ENCODE measurements around the gene GLG1.

The GLG1 gene

GRCh38 chr16:74626741-74627416 is 20.0 kb upstream of the GLG1 start:
- DNase-seq (ENCODE audit: low read depth), result no peak
- H3K4me3 ChIP-seq (ENCODE audit: low read depth, low read length), result no peak overlapping the region
- TF ChIP-seq MAX (IDR thresholded peaks at IDR 0.05; ENCODE audit: low read depth, low read length), result no peak
- no peak for TF ChIP-seq MYC (IDR thresholded peaks at IDR 0.05; ENCODE audit: low read depth, low read length)
- TF ChIP-seq, protein P1, sequence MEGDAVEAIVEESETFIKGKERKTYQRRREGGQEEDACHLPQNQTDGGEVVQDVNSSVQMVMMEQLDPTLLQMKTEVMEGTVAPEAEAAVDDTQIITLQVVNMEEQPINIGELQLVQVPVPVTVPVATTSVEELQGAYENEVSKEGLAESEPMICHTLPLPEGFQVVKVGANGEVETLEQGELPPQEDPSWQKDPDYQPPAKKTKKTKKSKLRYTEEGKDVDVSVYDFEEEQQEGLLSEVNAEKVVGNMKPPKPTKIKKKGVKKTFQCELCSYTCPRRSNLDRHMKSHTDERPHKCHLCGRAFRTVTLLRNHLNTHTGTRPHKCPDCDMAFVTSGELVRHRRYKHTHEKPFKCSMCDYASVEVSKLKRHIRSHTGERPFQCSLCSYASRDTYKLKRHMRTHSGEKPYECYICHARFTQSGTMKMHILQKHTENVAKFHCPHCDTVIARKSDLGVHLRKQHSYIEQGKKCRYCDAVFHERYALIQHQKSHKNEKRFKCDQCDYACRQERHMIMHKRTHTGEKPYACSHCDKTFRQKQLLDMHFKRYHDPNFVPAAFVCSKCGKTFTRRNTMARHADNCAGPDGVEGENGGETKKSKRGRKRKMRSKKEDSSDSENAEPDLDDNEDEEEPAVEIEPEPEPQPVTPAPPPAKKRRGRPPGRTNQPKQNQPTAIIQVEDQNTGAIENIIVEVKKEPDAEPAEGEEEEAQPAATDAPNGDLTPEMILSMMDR (IDR thresholded peaks at IDR 0.05; ENCODE audit: low read depth, low read length), result no peak
- no peak for TF ChIP-seq POLR2A (IDR thresholded peaks at IDR 0.05; ENCODE audit: extremely low read depth, insufficient read length)

DNA sequence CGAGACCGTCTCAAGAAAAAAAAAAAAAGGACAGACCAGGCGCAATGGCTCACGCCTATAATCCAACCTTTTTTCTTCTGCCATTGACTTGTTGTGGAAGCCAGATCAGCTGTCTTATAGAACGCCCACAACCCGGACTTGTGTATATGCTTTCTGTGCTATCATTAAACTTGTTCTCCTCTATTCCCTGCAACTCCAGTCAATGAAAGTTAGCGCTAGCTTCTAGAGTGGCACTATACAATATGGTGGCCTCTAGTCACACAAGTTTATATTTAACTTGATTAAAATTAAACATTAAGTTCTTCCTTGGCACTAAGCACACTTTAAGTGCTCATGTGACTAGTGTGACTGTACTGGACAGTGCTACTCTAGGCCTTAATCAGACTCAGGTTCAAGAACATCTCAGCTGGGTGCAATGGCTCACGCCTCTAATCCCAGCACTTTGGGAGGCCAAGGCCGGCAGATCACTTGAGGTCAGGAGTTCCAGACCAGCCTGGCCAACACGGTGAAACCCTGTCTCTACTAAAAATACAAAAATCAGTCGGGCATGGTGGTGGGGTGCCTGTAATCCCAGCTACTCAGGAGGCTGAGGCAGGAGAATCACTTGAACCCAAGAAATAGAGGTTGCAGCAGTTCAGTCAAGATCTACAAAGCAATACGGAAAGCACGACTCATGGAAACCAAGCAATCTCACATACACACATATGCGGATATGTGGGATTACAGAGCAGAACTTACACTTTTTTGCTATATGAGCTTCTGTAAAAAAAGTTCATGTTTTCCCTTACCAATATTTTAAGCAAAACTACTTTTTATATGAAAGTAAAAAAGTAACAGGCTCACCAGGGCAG is 18.8 kb upstream of the GLG1 start:
- no peak for DNase-seq (ENCODE audit: low read depth)
- TF ChIP-seq MAX (IDR thresholded peaks at IDR 0.05; ENCODE audit: low read depth, low read length) (no peak), MYC (IDR thresholded peaks at IDR 0.05; ENCODE audit: low read depth, low read length) (no peak), POLR2A (IDR thresholded peaks at IDR 0.05; ENCODE audit: extremely low read depth, insufficient read length) (no peak)
- TF ChIP-seq, protein P1 (IDR thresholded peaks at IDR 0.05; ENCODE audit: low read depth, low read length), result no peak

GRCh38 chr16:74623839-74624235 is 16.9 kb upstream of the GLG1 start:
- TF ChIP-seq, protein P1 (IDR thresholded peaks at IDR 0.05; ENCODE audit: low read depth, low read length), result no peak
- no peak for TF ChIP-seq MAX (IDR thresholded peaks at IDR 0.05; ENCODE audit: low read depth, low read length)
- TF ChIP-seq MYC (IDR thresholded peaks at IDR 0.05; ENCODE audit: low read depth, low read length), result no peak
- TF ChIP-seq POLR2A (IDR thresholded peaks at IDR 0.05; ENCODE audit: extremely low read depth, insufficient read length), result no peak
- DNase-seq (ENCODE audit: low read depth), result no peak
- H3K4me3 ChIP-seq (ENCODE audit: low read depth, low read length), result no peak overlapping the region

More for the DNA sequence above, 18.8 kb upstream of the GLG1 start:
- H3K4me3 ChIP-seq (ENCODE audit: low read depth, low read length), result no peak overlapping the region

GRCh38 chr16:74623214-74623838 is 16.4 kb upstream of the GLG1 start:
- DNase-seq (ENCODE audit: low read depth), result peak; percentile 69
- no peak overlapping the region for H3K4me3 ChIP-seq (ENCODE audit: low read depth, low read length)
- no peak for TF ChIP-seq POLR2A (IDR thresholded peaks at IDR 0.05; ENCODE audit: extremely low read depth, insufficient read length)
- TF ChIP-seq, protein P1 (IDR thresholded peaks at IDR 0.05; ENCODE audit: low read depth, low read length), result peak; percentile 54

- no peak overlapping the region for H3K4me3 ChIP-seq (ENCODE audit: low read depth, low read length)
- TF ChIP-seq POLR2A (IDR thresholded peaks at IDR 0.05; ENCODE audit: extremely low read depth, insufficient read length), result no peak
- TF ChIP-seq MAX (IDR thresholded peaks at IDR 0.05; ENCODE audit: low read depth, low read length), result no peak
- no peak for TF ChIP-seq MYC (IDR thresholded peaks at IDR 0.05; ENCODE audit: low read depth, low read length)
- TF ChIP-seq, protein P1 (IDR thresholded peaks at IDR 0.05; ENCODE audit: low read depth, low read length), result no peak
- no peak for DNase-seq (ENCODE audit: low read depth)
These were observed 15.1 kb upstream of the GLG1 start for GRCh38 chr16:74622005-74622404.

Data from NB4 (cell line).